GM21526 (cell line): ENCODE results near the gene PRPF4.
"Not testable (repeated sequence)": the region's sequence is repeated elsewhere in the genome, so short reads cannot be mapped to it uniquely, and the experiment has no call there.

Source experiments
- ATAC-seq: cut with Tn5 transposase; IDR thresholded peaks from one replicate; pipeline ENCODE4 v1.9.1; 2021; ENCODE audit warnings: moderate library complexity; ENCODE audit not compliant: unreplicated experiment, low FRiP score

Gene PRPF4

DNA sequence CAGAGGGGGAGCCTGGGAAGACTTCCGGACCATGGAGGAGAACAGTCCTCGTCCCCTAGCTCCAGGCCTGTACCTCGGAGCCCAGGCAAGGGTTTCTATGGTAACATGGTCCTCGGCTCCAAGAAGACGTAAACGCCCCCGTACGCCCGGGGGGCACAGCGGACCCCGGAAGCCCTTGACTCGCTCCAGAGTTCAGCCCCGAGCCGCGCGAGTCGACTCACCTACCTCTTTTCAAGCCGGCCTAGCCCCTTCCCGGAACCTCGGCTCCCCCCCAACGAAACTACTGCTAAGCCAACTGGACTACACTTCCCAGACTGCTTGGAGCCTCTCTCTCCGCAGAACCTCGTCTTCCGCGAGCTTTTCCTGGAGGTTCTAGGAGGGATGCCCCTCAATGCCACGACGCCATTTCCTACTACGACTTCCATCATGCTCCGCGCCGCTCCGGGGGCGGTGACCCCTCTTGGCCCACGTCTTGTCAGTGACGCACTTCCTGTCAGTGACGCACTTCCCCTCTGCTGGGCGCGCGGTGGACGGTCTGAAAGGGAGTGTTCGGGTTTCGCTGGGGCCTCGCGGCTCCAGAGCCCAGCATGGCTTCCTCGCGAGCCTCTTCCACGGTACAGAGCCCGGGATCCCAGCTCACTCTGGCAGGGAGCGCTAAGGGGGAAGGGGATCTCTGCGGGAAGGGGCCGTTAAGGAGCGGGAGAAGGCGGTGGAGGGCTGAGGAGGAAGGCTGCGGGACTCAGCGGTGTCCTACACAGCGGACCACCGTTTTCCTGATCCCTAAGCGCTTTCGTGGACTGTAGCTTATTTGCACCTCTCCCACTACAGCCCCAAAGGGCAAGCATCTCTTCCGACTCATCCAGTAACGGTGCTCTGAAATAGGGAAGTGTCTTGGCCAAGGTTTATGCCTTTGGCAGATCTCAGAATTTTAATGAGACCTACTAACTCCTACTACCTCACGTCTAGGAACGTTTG is at the start of gene PRPF4, which contains the start of gene CDC26:
PRPF4 (plus strand) TSS at position 502 of the 975 bp plus-strand sequence; CDS start at position 588, 86 bp downstream.
CDC26 (minus strand) TSS at position 416 of the 975 bp plus-strand sequence. CDS start 3,065 bp downstream, outside the sequence.
- ATAC-seq = peak; percentile 94

DNA sequence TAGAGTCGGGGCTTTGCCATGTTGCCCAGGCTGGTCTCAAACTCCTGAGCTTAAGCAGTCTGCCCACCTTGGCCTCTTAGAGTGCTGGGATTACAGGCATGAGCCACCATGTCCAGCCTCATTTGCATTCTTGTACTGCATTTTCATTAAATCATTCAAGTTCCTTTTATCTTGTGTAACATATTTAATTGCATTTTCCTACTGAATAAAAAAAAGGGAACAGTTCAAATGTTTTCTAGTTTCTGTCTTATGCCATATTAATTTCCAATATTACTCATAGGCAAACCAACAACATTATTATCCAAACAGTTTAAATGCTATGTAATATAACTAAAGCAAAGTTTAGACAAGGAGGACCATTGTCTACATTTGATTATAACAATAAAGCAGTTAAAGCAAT is 48.0 kb upstream of the PRPF4 start:
- ATAC-seq = no peak

DNA sequence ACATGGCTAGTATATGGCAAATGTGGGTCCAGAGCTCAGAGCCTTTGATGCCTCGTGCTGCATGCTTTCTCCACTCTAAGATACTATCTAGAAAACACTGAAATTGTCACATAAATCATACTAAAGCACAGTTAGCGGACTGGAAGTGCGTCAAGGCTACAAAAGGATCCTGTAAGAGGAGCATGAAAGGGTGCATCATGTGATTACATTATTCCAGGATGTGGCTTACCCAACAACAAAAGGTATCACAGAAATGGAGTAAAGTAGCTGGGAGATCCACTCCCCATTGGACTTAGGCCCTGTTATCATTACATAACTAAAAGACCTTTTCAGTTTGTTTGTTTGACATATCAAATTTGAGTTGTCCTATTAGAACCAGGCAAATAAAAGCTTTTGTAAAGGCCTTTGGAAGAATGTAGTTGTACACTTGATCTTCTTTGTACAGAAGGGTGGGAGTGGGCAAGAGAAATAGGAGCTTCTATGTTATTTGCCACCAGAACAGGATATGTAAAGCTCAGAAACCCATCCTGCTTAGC is 47.3 kb upstream of the PRPF4 start:
- no peak for ATAC-seq

DNA sequence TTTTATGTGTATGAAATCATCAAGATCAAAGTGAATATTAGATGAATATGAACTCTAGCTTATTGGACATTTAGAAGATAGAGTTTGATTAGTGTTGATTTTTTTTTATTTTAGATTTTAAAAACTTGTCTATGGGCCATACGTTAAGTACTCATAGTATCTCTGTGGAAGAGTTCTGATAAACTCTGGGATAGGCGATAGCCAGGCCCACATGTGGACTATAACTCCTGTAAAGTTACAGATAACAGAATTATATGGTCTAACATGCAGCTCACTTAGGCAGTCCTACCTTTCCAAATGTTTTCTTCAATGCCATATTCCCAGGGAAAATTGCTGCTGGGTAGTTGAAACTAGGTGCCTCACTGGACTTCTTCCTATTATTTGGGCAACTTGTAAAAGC is 43.8 kb upstream of the PRPF4 start:
- ATAC-seq = no peak

DNA sequence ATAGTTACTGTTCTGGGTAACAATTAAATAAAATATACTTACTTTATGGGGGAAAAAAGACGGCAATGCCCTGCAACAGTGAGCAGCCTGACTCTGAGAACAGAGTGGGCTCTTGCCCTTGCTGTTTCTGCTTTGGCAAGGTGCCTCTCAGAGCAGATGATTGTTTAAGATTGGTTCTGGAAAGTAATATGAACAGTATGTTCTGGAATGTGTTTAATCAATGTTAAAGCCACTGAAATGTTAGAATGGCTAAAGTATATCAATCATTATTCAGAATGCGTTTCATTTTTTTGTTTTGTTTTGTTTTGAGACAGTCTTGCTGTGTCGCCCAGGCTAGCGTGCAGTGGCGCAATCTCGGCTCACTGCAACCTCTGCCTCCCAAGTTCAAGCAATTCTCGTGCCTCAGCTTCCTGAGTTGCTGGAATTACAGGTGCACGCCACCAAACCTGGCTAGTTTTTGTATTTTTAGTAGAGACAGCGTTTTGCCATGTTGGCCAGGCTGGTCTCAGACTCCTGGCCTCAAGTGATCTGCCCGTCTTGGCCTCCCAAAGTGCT is 39.7 kb upstream of the PRPF4 start:
- ATAC-seq = not testable (repeated sequence)

DNA sequence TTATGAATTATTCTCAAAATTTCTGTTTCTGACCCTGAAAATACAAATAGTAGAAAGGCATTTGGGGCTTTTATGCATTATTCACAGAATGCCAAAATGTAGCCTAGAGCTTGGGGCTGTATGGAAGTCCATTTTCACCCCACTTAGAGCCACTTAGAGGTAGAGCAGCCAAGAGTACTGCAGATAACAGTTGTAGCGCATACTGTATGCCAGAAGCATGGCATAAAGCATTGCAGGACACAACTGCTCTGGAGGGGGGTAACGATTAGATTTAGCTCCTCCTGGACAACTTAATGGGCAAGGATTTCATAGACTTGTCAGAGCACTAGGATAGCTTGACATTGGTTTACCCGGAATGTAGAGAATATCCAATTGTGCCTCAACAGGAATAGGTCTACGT is 38.4 kb upstream of the PRPF4 start:
- no peak for ATAC-seq

DNA sequence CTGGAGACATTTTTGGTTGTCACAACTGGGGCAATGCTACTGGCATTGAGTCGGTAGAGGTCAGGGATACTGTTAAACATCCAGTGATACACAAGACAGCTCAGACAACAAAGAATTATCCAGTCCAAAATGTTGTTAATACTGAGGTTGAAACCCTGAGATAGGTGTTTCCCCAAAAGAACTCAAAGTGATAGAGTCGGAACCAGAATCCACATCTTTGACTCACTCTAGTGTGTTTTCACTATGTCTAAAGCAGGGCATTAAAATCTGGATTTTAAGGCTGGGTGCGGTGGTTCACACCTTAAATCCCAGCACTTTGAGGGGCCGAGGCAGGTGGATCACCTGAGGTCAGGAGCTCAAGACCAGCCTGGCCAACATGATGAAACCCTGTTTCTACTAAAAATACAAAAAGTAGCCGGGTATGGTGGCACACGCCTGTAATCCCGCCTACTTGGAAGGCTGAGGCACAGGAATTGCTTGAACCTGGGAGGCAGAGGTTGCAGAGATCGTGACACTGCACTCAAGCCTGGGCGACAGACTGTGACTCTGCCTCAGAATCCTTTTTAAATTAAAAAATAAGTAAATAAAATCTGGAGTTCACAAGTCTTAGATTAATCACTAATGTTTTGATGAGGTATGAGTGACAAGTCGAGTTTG is 37.1 kb upstream of the PRPF4 start:
- ATAC-seq = no peak

DNA sequence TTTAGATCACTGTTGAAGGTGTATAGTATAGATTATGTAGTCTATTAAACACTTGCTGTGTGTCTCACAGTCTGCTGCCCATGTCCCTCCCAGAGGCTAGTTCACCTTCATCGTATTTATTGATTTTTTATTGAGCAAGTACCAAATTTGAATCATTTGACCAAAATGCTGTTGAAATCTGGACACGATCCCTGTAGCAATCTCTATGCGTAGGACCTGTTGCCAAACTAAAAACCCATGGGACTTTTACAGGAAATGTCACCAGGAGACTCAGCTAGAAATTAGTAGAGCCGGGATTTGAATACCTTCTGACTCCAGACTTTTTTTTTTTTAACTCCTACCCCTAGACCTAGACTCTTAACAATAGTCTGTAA is 36.6 kb upstream of the PRPF4 start:
- no peak for ATAC-seq

DNA sequence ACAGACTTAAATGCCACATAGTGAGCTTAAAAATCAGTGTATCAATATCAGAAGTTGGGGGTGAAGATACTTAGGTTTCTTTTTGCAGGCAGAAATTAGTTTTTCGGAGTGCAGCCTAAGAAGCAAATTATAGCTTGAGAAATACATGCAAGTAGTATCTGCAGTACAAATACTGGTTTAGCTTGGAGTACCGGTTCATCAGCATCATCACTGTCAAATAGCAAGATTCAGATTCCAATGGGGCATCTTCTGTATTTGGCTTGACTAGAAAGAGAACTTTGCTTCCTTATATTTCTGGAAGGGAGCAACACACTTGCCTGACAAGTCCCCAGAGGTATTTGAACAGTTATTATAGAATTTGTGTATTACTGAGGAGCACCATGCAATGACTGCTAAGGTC is 34.3 kb upstream of the PRPF4 start:
- no peak for ATAC-seq

DNA sequence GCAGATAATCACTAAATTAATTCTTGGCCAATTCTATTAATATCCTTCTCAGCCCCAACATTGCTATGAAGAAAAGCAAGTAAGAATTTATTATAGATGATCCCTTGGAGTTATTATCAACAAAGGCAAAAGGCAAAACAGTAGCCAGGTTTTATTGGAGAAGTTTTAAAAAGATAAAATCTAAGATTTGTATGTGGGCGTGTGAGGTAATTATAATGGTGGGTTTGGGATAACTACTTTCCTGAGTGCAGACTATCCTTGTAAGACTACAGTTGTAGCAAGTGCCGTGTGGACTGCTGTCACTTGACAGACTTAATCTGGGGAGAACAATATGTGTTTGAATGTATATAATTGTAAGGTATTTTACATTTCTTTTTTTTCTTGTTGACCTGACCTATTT is 30.9 kb upstream of the PRPF4 start:
- no peak for ATAC-seq

DNA sequence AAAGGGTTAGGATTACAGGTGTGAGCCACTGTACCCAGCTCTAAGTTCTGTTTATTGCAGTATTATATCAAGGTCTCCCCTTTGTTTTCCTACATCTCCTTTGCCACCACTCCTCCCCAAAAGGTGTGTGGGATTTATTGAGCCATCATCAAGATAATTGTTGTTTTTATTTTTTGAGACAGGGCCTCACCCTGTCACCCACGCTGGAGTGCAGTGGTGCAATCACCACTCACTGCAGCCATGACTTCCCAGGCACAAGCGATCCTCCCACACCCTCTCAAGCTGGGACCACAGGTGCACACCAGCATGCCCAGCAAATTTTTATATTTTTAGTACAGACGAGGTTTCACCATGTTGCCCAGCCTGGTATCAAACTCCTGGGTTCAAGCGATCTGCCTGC is 29.6 kb upstream of the PRPF4 start:
- no peak for ATAC-seq

DNA sequence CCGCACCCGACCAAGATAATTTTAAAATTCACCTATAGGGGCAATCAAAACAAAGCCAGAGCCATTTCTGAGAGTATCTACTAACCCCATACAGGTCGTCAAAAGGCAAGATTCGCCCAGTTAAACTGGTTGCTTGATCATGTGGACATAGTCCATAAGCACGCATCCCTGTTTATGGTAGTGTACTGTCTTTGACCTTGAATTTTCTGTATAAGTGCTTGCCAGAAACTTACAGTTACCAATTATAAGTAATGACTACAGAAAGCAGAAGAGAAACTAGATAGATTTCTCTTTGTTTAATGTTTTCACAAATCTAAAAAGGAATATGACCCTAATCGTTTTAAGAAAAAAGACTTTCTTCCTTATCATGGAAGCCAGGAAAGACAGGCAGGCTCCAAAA is 28.5 kb upstream of the PRPF4 start:
- no peak for ATAC-seq

DNA sequence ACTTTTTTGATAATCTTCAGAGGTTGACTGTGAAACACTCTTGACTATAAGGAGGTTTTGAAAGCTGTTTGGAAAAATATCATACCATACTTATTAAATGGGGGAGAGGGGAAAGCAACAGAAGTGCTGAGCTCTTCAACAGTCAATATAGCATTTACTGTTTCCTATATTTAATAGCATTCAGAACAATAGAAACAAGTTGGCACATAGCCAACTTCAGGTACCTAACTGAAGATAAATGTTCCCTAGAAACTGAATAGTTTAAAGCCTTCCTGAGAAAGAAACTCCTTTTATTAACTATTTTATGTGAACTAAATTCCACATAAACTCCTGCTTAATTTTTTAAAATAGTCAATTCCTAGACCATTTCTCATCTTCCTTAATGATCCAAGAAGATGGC is 27.8 kb upstream of the PRPF4 start:
- no peak for ATAC-seq

DNA sequence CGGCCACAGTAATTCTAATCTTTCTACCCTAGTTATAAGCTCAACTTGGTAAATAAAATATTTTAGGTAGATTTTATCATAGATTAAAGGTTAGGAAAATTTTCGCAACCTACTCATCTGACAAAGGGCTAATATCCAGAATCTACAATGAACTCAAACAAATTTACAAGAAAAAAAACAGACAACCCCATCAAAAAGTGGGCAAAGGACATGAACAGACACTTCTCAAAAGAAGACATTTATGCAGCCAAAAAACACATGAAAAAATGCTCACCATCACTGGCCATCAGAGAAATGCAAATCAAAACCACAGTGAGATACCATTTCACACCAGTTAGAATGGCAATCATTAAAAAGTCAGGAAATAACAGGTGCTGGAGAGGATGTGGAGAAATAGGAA is 25.8 kb upstream of the PRPF4 start:
- ATAC-seq = not testable (repeated sequence)

DNA sequence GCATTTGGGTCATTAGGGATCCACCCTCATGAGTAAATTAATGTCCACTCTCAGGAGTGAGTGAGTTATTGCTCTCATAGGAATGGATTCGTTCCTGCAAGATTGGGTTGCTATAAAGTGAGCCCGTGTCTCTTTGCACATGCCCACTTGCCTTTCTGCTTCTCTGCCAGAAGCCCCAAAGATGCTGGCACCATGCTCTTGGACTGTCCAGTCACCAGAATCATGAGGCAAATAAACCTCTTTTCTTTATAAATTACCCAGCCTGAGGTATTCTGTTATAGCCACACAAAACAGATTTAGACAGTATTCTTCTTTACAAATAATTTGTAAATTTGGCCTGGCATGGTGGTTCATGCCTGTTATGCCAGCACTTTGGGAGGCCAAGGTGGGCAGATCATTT is 24.7 kb upstream of the PRPF4 start:
- ATAC-seq = no peak

DNA sequence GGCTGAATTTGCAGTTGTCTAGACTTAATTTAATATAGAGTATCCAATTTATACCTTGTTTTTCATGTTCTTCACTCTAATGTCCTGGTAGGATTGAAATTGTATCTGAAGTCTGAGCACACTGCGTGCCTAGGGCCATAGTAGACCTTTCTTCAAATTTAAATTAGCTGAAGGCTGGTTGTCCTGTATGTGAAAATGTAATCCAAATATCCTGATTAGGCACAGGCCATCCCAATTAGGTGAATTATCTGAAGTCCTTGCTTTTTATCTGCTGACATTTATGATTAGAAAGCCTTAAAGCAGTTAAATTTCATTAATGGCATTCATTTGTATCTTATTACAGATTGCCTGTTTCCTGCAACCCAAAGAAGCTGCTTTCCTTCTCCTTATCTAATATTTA is 20.5 kb upstream of the PRPF4 start:
- no peak for ATAC-seq

DNA sequence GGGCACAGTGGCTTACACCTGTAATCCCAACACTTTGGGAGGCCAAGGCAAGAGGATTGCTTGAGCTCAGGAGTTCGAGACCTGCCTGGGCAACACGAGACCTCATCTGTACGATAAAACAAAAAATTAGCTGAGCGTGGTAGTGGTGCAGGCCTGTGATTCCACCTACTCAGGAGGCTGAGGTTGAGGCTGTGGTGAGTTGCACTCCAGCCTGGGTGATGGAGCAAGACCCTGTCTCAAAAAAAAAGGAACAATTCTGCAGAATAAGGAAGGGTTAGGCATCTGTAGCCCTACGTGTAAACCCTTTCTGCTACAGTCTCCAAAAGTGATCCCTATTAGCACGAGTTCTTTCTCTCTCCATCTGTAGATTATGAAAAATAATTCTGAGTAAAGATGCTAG is 20.0 kb upstream of the PRPF4 start:
- ATAC-seq = no peak

DNA sequence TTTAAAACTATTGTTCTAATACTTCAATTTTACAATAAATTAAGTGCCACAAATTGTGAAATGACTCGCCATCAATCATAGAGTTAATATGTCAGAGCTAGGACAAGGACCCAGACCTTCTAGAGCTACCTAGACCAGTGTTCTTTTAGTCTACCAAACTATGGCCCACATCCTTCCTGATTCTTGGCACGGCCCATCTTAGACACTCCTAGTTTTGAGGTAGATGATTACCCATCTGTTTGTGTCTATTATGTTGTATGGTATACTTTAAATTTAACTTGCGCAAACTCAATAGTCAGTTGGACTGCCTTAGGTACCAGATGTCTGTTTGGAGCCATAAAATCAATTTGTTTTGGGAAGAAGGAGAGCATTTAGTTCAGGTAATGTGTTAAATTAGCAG is 17.6 kb upstream of the PRPF4 start:
- ATAC-seq = no peak

DNA sequence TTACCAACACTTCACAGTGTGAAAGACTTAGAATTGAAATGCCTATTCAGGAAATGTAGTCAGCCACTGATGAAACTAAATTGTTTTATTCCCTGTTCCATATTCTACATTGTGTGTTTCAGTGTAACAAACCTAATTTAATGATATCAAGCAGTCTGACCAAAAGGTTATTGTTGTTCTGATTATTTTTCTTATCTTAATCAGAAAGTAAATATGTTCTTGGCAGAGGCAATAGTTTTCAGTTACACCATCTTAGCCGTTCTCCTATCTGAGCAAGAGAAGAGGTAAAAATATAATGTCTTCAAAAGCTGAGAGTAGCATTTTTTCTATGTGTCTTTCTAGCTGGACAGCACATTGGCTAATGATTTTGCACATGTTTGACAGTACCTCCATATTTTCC is 17.2 kb upstream of the PRPF4 start:
- no peak for ATAC-seq

DNA sequence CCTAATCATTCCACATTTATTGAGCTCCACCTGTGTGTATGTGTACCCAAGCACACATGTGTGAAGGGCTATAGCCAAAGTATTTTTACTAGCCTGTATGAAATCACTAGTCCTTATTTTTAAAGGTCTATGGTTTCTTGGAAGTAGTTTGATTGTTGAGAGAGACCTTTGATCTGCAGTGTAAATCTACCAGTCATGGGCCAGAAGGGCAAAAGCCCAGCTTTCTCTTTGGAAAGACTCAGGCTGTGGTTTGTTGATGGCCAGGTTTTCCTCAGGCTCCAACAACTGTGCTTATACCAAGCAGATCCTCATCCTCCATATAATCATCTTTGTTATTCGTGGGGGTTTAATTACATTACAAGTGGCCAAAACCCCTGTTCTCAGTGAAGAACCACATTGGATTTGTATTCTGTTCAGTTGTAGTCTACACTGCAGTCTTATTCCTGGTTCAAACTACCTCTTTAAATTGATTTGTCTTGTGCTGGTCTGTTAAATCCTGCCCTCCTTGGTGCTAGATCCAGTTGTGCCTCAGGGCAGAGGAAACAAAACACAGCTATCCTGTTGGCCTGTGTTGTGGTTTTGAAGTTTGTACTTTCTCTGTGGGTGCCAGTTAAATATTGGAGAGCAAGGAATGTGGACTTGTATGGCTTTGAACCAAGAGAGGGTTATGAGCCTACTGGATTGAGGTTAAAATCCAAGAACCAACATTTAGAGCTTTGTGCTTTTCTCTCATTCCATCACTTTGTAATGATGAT is 13.4 kb upstream of the PRPF4 start:
- ATAC-seq = no peak

DNA sequence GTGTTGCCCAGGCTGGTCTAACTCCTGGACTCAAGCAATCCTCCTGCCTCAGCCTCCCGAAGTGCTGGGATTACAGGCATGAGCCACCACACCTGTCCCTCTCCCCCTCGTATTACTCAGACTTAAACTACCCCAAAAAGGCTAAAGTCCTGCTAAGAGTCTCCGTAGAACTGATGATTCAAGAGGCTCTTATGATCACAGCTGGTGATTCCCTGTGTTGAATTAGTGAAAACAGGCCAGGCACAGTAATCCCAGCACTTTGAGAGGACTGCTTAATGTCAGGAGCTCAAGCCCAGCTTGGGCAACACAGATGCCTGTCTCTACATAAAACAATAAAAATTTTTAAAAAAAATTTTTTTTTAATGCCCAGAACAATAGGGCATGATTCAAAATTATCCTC is 9.3 kb upstream of the PRPF4 start:
- ATAC-seq = no peak
